HG03442 (cell line): Measurements from ENCODE around the gene RPS6KB2.
"Not testable (repeated sequence)": the region's sequence is repeated elsewhere in the genome, so short reads cannot be mapped to it uniquely, and the experiment has no call there.

ENCODE experiments used
- ATAC-seq: cut with Tn5 transposase; IDR thresholded peaks from one replicate; pipeline ENCODE4 v1.9.1; 2021; ENCODE audit warnings: mild to moderate bottlenecking, moderate library complexity; ENCODE audit not compliant: unreplicated experiment

Gene RPS6KB2

DNA sequence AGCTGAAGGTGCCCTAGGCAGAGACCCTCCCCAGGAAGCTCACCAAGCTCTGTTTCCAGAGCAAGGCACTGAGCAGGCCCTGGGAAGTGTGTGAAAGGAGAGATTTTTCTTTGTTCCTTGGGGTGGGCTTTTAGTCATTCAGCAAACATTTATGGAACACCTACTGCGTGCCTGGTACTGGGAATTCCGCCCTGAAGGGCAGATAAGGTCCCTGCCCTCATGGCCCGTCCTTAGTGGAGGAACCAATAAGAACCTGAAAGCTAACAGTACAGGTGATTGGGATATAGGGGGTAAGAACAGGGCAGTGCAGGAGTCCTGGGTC, 36.9 kb downstream of the RPS6KB2 start:
- no peak for ATAC-seq

DNA sequence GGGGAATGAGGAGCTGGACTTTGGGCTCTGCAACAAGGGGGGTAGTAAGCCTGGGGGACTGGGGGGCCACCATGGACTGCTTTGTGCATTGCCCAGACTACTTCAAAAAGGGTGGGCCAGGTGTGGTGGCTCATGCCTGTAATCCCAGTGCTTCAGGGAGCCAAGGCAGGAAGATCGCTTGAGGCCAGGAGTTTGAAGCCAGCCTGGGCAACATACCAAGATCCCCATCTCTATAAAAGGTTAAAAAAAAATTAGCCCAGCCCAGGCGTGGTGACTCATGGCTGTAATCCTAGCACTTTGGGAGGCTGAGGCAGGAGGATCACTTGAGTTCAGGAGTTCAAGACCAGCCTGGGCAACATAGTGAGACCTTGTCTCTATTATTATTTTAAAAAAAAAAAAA, 37.2 kb downstream of the RPS6KB2 start:
- not testable (repeated sequence) for ATAC-seq

- ATAC-seq = no peak
Measured at GRCh38 chr11:67466367-67466766, 38.1 kb downstream of the RPS6KB2 start.

DNA sequence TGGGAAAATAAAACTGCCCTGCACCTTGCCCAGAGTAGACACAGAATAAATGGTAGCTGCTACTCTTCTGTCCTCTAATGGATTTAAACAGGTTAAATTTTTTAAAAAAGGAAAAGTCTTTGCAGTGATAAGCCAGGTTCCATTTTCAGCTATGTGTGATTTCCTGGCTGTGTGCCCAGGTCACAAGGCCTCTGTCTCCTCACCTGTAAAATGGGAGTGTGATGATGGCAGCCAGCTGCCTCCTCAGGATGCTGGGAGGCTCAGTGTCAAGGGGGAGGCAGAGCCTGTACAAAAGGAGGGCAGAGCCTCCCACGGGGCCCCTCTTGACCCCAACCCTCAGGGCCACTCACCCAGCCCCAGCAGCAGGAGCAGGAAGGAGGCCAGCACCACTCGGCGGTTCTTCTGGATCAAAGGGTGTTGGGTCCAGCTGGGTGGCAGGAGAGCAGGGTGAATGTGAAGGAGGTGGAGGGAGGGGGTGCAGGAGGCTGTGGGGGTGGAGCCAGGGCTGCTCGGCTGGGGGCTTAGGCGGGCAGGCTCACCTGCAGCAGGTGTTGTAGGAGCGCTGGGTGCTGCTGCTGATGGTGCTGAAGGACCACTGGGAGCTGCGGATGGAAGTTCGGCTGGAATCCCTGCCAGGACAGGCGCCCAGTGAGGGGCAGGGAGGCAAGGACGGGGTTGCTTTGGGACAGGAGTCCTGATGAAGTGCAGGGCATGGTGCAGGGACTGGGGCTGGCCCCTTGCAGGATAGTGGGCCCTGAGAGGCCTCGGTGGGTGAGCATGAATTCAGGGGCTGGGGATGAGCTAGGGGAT, 38.9 kb downstream of the RPS6KB2 start:
- no peak for ATAC-seq

DNA sequence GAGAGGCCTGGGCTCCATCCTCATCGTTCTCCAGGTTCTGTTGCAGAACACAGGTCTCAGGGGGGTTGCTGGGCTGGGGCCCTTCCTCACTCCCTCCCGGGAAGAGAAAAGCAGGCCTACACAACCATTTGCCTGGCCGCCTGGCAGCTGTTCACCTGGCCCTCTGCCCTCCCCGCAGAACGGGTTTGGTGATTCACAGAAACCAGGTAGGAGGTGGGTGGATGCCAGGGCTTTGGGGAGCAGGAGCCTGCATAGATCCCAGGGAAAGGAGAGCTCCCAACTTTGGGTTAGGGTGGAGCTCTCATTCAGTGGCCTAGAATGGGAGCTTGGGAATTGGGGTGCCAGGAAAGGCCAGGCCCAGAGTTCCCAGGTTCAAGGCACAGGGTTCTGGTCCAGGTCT, 39.8 kb downstream of the RPS6KB2 start:
- ATAC-seq = no peak

GRCh38 chr11:67468456-67468758, 40.1 kb downstream of the RPS6KB2 start:
- no peak for ATAC-seq

DNA sequence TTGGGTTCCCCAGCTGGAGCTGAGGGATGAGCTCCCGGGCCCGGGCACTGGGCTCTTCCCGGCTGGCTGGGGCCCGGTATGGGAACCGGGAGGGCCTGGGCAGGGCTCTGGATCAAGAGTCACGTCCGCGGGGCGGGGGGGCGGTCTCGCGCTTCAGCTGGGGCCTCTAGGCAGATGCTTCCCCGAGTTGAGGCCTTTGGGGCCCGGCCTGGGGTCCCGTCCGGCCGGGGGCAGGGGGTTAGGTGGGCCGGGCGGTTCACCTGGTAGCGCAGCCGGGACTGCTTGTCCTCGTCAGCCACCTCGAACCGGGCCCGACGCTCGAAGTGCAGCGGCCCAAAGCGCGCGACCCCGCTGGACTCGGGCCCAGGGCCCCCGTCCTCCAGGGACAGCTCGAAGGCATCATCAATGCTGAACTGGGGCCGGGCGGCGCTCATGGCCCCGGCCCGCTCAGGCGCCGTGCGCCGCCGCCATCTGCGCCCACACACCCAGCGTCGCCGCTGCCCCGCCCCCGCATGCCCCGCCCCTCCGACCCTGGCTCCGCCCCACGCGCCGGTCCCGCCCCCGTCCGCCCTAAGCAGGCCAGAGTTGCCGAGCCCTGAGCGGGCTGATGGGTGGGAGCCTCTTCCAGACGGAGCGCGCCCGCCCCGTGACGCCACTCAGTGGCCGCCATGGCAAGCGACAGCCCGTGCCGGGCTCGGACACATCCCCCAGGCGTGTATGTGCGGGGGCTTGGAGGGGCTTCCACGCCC, 40.6 kb downstream of the RPS6KB2 start, which contains the start of gene TMEM134:
TSS of gene TMEM134 (minus strand) at position 493 of the 749 bp plus-strand sequence. CDS start at position 434, 59 bp downstream.
- ATAC-seq = peak; percentile 63

DNA sequence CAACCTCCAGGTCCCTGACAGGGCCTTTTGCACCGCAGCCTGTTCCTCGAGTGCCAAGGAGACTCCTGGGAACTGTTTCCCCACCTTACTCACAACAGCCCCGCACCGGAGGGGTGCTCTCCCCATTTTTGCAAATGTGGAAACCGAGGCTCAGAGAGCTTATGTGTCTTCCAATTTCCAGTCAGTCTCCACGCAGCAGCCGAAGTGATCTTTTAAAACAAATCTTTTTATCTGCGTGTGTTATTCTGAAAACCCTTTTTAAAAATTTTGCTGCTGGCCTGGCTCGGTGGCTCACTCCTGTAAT, 41.2 kb downstream of the RPS6KB2 start:
- no peak for ATAC-seq

DNA sequence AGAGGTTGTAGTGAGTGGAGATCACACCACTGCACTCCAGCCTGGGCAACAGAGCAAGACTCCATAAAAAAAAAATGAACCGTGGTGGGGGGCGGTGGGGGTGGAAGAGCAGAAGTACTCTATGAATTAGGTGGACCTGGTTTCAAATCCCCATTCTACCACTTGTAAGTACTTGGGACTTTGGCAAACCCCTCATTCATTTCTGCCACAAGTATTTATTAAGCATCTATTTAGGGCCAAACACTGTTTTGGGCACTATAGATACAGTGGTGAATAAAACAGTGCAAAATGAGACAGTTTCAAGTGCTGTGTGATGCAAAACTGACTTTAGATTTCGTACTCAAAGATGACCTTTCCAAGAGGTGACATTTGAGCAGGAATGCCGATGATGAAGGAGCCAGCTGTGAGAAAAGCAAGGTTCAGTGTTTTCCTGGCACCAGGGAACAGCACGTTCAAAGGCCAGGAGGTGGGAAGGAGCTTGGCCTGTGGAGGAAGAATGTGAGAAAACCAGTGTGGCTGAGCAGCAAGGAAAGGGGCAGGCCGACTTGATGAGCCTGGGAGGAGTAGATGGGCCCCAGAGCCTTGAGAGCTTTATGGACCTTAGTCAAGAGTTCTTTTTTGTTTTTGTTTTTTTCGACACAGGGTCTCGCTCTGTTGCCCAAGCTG, 42.2 kb downstream of the RPS6KB2 start:
- ATAC-seq = no peak

GRCh38 chr11:67472882-67473281, 44.6 kb downstream of the RPS6KB2 start:
- ATAC-seq = no peak

DNA sequence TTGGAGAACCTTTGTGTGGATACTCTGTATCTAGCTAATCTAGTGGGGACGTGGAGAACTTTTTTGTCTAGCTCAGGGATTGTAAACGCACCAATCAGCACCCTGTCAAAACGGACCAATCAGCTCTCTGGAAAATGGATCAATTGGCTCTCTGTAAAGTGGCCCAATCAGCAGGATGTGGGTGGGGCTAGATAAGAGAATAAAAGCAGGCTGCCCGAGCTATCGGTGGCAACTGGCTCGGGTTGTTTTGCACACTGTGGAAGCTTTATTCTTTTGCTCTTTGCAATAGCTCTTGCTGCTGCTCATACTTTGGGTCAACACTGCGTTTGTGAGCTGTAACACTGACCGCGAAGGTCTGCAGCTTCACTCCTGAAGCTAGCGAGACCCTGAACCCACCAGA, 48.4 kb downstream of the RPS6KB2 start:
- ATAC-seq = not testable (repeated sequence)

GRCh38 chr11:67477344-67478050, 49.2 kb downstream of the RPS6KB2 start:
- ATAC-seq = not testable (repeated sequence)

- no peak for ATAC-seq
Measured at GRCh38 chr11:67482275-67482826, 54.1 kb downstream of the RPS6KB2 start.

DNA sequence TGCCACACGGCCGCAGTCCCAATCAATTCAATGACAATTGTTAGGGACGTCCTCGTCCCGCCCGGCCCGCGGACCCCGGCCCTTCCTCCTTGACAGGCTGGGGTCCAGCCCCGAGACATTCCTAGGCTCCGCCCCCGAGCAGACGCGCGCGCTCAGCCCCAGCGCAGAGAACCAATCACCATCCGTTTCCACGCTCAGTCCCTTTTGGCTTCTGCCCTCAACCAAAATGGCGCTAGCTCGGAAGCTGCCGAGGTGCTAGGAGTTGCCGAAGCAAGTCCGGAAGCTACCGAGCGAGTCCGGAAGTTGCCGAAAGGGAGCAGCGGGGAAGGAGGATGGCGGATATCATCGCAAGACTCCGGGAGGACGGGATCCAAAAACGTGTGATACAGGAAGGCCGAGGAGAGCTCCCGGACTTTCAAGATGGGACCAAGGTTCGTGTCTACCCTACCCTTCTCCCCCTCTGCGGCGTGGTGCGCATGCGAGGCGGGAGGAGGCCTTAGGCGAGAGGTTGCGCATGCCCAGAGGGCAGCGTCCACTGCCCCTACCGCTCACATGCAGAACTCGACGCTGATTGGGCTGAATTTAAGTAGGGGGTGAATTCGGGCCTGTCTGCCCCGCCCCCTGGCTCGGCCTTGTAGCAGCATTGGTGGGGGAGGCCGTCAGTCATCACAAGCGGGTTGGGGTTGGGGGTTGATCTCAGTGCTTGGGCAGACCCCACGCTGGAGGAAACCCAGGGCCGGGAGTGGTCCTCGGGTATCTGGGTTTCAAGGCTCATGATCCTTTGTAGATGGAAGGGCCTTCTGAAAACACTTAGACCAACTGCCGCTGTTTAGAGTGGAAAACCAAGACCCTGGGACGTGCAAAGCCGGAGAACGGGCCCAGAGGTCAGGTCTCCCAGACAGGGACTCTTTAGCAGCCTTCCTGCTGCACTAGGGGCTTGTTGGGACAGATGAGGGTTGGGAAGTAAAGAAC, 54.8 kb downstream of the RPS6KB2 start, which contains the start of gene AIP:
TSS of gene AIP (plus strand) at position 200 of the 972 bp plus-strand sequence. CDS start at position 333, 133 bp downstream.
- peak; percentile 57 for ATAC-seq

GRCh38 chr11:67483831-67484665, 55.8 kb downstream of the RPS6KB2 start:
- no peak for ATAC-seq

- no peak for ATAC-seq
Measured at GRCh38 chr11:67484847-67485311, 56.6 kb downstream of the RPS6KB2 start.
